Measurements from ENCODE around the gene DBNDD2. TPM values are rescaled to one million over a fixed set of nuclear protein-coding genes. Genes with fewer than 3 reads are reported as not detected.

Gene DBNDD2
- total RNA-seq, 6 experiments from 2014 or later, result 15.2 to 19.5 (median 19.0) TPM

GRCh38 chr20:45399018-45399417 is 9.1 kb upstream of the DBNDD2 start:
- Mint-ChIP-seq H3K36me3 (ENCODE audit: low read depth) (peaks cover 20% of the 10 kb centered on the region), H3K27me3 (ENCODE audit: insufficient read depth) (peaks cover 3% of the 10 kb centered on the region), H3K9me3 (peaks cover 16% of the 10 kb centered on the region), H3K4me3 (no peak overlapping the region), H3K4me1 (ENCODE audit: low read depth) (no peaks in the 10 kb centered on the region), H3K27ac (no peak overlapping the region)
- no peak for TF ChIP-seq CTCF (IDR thresholded peaks at IDR 0.05)
- no peak for DNase-seq

- peaks cover 16% of the 10 kb centered on the region for H3K9me3 Mint-ChIP-seq
- no peak overlapping the region for H3K4me3 Mint-ChIP-seq
- peaks cover 20% of the 10 kb centered on the region for H3K36me3 Mint-ChIP-seq (ENCODE audit: low read depth)
- peaks cover 10% of the 10 kb centered on the region for H3K4me1 Mint-ChIP-seq (ENCODE audit: low read depth)
- H3K27ac Mint-ChIP-seq, result no peak overlapping the region
- DNase-seq, result no peak
- no peak for TF ChIP-seq CTCF (IDR thresholded peaks at IDR 0.05)
- peaks cover 3% of the 10 kb centered on the region for H3K27me3 Mint-ChIP-seq (ENCODE audit: insufficient read depth)
These were observed 7.6 kb upstream of the DBNDD2 start for GRCh38 chr20:45400346-45401031.

- TF ChIP-seq CTCF (IDR thresholded peaks at IDR 0.05), result no peak
- H3K4me3 Mint-ChIP-seq, result no peak overlapping the region
- H3K36me3 Mint-ChIP-seq (ENCODE audit: low read depth), result peaks cover 20% of the 10 kb centered on the region
- no peak overlapping the region for H3K27ac Mint-ChIP-seq
- H3K4me1 Mint-ChIP-seq (ENCODE audit: low read depth), result peaks cover 17% of the 10 kb centered on the region
- H3K9me3 Mint-ChIP-seq, result peaks cover 16% of the 10 kb centered on the region
- peaks cover 3% of the 10 kb centered on the region for H3K27me3 Mint-ChIP-seq (ENCODE audit: insufficient read depth)
- DNase-seq, result peak; percentile 23
These were observed 5.1 kb upstream of the DBNDD2 start for GRCh38 chr20:45402946-45403345.

GRCh38 chr20:45404438-45404837 is 3.7 kb upstream of the DBNDD2 start:
- TF ChIP-seq CTCF (IDR thresholded peaks at IDR 0.05), result no peak
- DNase-seq, result no peak
- H3K27ac Mint-ChIP-seq, result no peak overlapping the region
- H3K9me3 Mint-ChIP-seq, result peaks cover 14% of the 10 kb centered on the region
- peaks cover 17% of the 10 kb centered on the region for H3K4me1 Mint-ChIP-seq (ENCODE audit: low read depth)
- peaks cover 1% of the 10 kb centered on the region for H3K27me3 Mint-ChIP-seq (ENCODE audit: insufficient read depth)
- peaks cover 11% of the 10 kb centered on the region for H3K36me3 Mint-ChIP-seq (ENCODE audit: low read depth)
- peak overlapping the region; percentile 29; the same call in 1 of the 2 replicates for H3K4me3 Mint-ChIP-seq

GRCh38 chr20:45405571-45406259 is 2.4 kb upstream of the DBNDD2 start:
- no peak for TF ChIP-seq CTCF (IDR thresholded peaks at IDR 0.05)
- no peaks in the 10 kb centered on the region for H3K36me3 Mint-ChIP-seq (ENCODE audit: low read depth)
- H3K27me3 Mint-ChIP-seq (ENCODE audit: insufficient read depth), result peaks cover 1% of the 10 kb centered on the region
- peak overlapping the region; percentile 80 for H3K4me3 Mint-ChIP-seq
- H3K4me1 Mint-ChIP-seq (ENCODE audit: low read depth), result peaks cover 17% of the 10 kb centered on the region
- H3K27ac Mint-ChIP-seq, result no peak overlapping the region; the same call in 1 of the 2 replicates
- DNase-seq, result no peak
- peaks cover 1% of the 10 kb centered on the region for H3K9me3 Mint-ChIP-seq

All from HFFc6 (cell line).